ENCODE data around the gene CBLN2. TPM values are rescaled to one million over a fixed set of nuclear protein-coding genes. Genes with fewer than 3 reads are reported as not detected.

The CBLN2 gene
- total RNA-seq, 1 donor from 2014 or later: not detected

- no peak for TF ChIP-seq CTCF (IDR thresholded peaks at IDR 0.05; ENCODE audit: insufficient read depth, low read length, severe bottlenecking)
- DNase-seq (ENCODE audit: low read depth) (no peak), FAIRE-seq (no peak)
- H3K4me3 ChIP-seq (ENCODE audit: low read depth, low read length): no peak overlapping the region
- no peaks in the 10 kb centered on the region for H3K36me3 ChIP-seq (ENCODE audit: control insufficient read depth, insufficient read depth, low read length)
- peaks cover 15% of the 10 kb centered on the region for H3K27me3 ChIP-seq (ENCODE audit: control insufficient read depth, insufficient read depth, low read length)
These were observed 2.2 kb downstream of the CBLN2 start for GRCh38 chr18:72541871-72542332.

- H3K4me3 ChIP-seq (ENCODE audit: low read depth, low read length): no peak overlapping the region
- no peak for TF ChIP-seq CTCF (IDR thresholded peaks at IDR 0.05; ENCODE audit: insufficient read depth, low read length, severe bottlenecking)
- no peaks in the 10 kb centered on the region for H3K36me3 ChIP-seq (ENCODE audit: control insufficient read depth, insufficient read depth, low read length)
- no peak for DNase-seq (ENCODE audit: low read depth)
- FAIRE-seq: no peak
- peaks cover 15% of the 10 kb centered on the region for H3K27me3 ChIP-seq (ENCODE audit: control insufficient read depth, insufficient read depth, low read length)
These were observed 4.2 kb downstream of the CBLN2 start for GRCh38 chr18:72539901-72540300.

GRCh38 chr18:72530622-72531021 lies 13.5 kb downstream of the CBLN2 start:
- H3K4me3 ChIP-seq (ENCODE audit: low read depth, low read length): no peak overlapping the region
- DNase-seq (ENCODE audit: low read depth) (no peak), FAIRE-seq (no peak)
- no peak for TF ChIP-seq CTCF (IDR thresholded peaks at IDR 0.05; ENCODE audit: insufficient read depth, low read length, severe bottlenecking)
- no peaks in the 10 kb centered on the region for H3K36me3 ChIP-seq (ENCODE audit: control insufficient read depth, insufficient read depth, low read length)
- H3K27me3 ChIP-seq (ENCODE audit: control insufficient read depth, insufficient read depth, low read length): no peaks in the 10 kb centered on the region

- no peak for FAIRE-seq
- no peaks in the 10 kb centered on the region for H3K27me3 ChIP-seq (ENCODE audit: control insufficient read depth, insufficient read depth, low read length)
- no peak overlapping the region for H3K4me3 ChIP-seq (ENCODE audit: low read depth, low read length)
- H3K36me3 ChIP-seq (ENCODE audit: control insufficient read depth, insufficient read depth, low read length): no peaks in the 10 kb centered on the region
- TF ChIP-seq CTCF (IDR thresholded peaks at IDR 0.05; ENCODE audit: insufficient read depth, low read length, severe bottlenecking): no peak
- no peak for DNase-seq (ENCODE audit: low read depth)
These were observed 39.3 kb downstream of the CBLN2 start for GRCh38 chr18:72504866-72505265.

- FAIRE-seq (no peak), DNase-seq (ENCODE audit: low read depth) (no peak)
- H3K4me3 ChIP-seq (ENCODE audit: low read depth, low read length): no peak overlapping the region
- no peaks in the 10 kb centered on the region for H3K27me3 ChIP-seq (ENCODE audit: control insufficient read depth, insufficient read depth, low read length)
- no peak for TF ChIP-seq CTCF (IDR thresholded peaks at IDR 0.05; ENCODE audit: insufficient read depth, low read length, severe bottlenecking)
- H3K36me3 ChIP-seq (ENCODE audit: control insufficient read depth, insufficient read depth, low read length): no peaks in the 10 kb centered on the region
These were observed 41.3 kb downstream of the CBLN2 start for GRCh38 chr18:72502671-72503431.

- no peak for DNase-seq (ENCODE audit: low read depth)
- FAIRE-seq: no peak
- Histone ChIP-seq H3K27me3 (ENCODE audit: control insufficient read depth, insufficient read depth, low read length) (no peaks in the 10 kb centered on the region), H3K4me3 (ENCODE audit: low read depth, low read length) (no peak overlapping the region), H3K36me3 (ENCODE audit: control insufficient read depth, insufficient read depth, low read length) (no peaks in the 10 kb centered on the region)
- TF ChIP-seq CTCF (IDR thresholded peaks at IDR 0.05; ENCODE audit: insufficient read depth, low read length, severe bottlenecking): no peak
These were observed 51.6 kb downstream of the CBLN2 start for GRCh38 chr18:72492497-72492896.

All from bronchial epithelial cell (primary cell).